A673 (cell line): ENCODE results near the gene GATA5. TPM values are rescaled to one million over a fixed set of nuclear protein-coding genes. Genes with fewer than 3 reads are reported as not detected.

ENCODE experiments used
- BruUV-seq: library from RNA; stranded (reverse); fragments of 400-500 nt; replicated peaks from 2 replicates; lab custom pipeline; 2021; lab: Mats Ljungman, UMichigan
- CTCF ChIA-PET: fragments of 300-600 bp; sonication (Branson Sonifier 250); formaldehyde crosslinking; loops from one replicate; lab custom pipeline; 2022; ENCODE audit warnings: antibody characterized with exemption; lab: Charles Lee
- POLR2A ChIA-PET: fragments of 300-600 bp; sonication (Branson Sonifier 250); formaldehyde crosslinking; loops from one replicate; lab custom pipeline; 2022; ENCODE audit warnings: antibody characterized with exemption; ENCODE audit not compliant: low non-redundant PET; lab: Charles Lee
- DNase-seq: peaks from one replicate; pipeline ENCODE4 v3.0.0-alpha.2; 2015; ENCODE audit warnings: low spot score
- H3K27ac ChIP-seq: fragments of 200-600 bp; sonication (generic); 2 replicates; pipeline ENCODE4 v1.5.1; 2016; ENCODE audit warnings: mixed run types, low read depth, mild to moderate bottlenecking, mixed read lengths, antibody characterized with exemption, low read length; ENCODE audit not compliant: poor library complexity, severe bottlenecking
- H3K27me3 ChIP-seq: fragments of 200-600 bp; sonication (generic); replicated peaks from 2 replicates; pipeline ENCODE4 v1.6.1; 2017; ENCODE audit warnings: mixed run types, low read depth, mild to moderate bottlenecking, mixed read lengths, antibody characterized with exemption, low read length; ENCODE audit not compliant: insufficient read depth, poor library complexity
- H3K36me3 ChIP-seq: fragments of 200-600 bp; sonication (generic); 2 replicates; pipeline ENCODE4 v1.6.1; 2016; ENCODE audit warnings: mixed run types, mild to moderate bottlenecking, mixed read lengths, antibody characterized with exemption, low read length; ENCODE audit not compliant: insufficient read depth, poor library complexity, severe bottlenecking
- H3K4me1 ChIP-seq: fragments of 200-600 bp; sonication (generic); 2 replicates; pipeline ENCODE4 v1.6.1; 2017; ENCODE audit warnings: mixed run types, mild to moderate bottlenecking, mixed read lengths, antibody characterized with exemption, low read length; ENCODE audit not compliant: insufficient read depth, poor library complexity, severe bottlenecking
- H3K4me3 ChIP-seq: fragments of 200-600 bp; sonication (generic); 2 replicates; pipeline ENCODE4 v1.5.1; 2016; ENCODE audit warnings: low read depth, mixed run types, mild to moderate bottlenecking, mixed read lengths, low read length; ENCODE audit not compliant: poor library complexity, severe bottlenecking
- H3K9me3 ChIP-seq: fragments of 200-600 bp; sonication (generic); 2 replicates; pipeline ENCODE4 v1.6.1; 2016; ENCODE audit warnings: mixed run types, low read depth, mild to moderate bottlenecking, mixed read lengths, antibody characterized with exemption, low read length; ENCODE audit not compliant: poor library complexity, severe bottlenecking
- CTCF ChIP-seq: fragments of 300-800, 200-600 bp; sonication (generic); conservative IDR thresholded peaks from 2 replicates; pipeline ENCODE4 v1.5.1; 2017; ENCODE audit warnings: low read depth, mild to moderate bottlenecking, antibody characterized with exemption, low read length, moderate library complexity, mixed read lengths
- EZH2 ChIP-seq: fragments of 200-600 bp; sonication (generic); IDR thresholded peaks from 2 replicates; pipeline ENCODE4 v1.6.1; 2017; ENCODE audit warnings: borderline replicate concordance, low read depth, mild to moderate bottlenecking, mixed read lengths, antibody characterized with exemption, low read length; ENCODE audit not compliant: poor library complexity, severe bottlenecking
- intact Hi-C: fragments of 100-400 bp; cut with micrococcal nuclease; formaldehyde crosslinking; loops from one replicate; pipeline ENCODE4 v1.10.0; 2022; ENCODE audit not compliant: unreplicated experiment
- total RNA-seq: library from RNA; stranded (reverse); gene quantifications from 2 replicates; pipeline ENCODE4 v1.2.3, GENCODE V29; 2021

The GATA5 gene
- total RNA-seq, 1 experiment from 2014 or later: not detected

- POLR2A ChIA-PET: no interaction called here
- TF ChIP-seq EZH2: no peak
- TF ChIP-seq CTCF: no peak
- no peaks in the 10 kb centered on the region for H3K9me3 ChIP-seq
Observed at GRCh38 chr20:62457831-62458230, 18.0 kb downstream of the GATA5 start.

GRCh38 chr20:62457098-62457497 lies 18.7 kb downstream of the GATA5 start:
- Histone ChIP-seq H3K9me3 (no peaks in the 10 kb centered on the region), H3K36me3 (no peaks in the 10 kb centered on the region), H3K27me3 (no peaks in the 10 kb centered on the region), H3K27ac (no peak overlapping the region), H3K4me1 (no peaks in the 10 kb centered on the region), H3K4me3 (no peak overlapping the region)
- no peak for TF ChIP-seq EZH2
- no peak for TF ChIP-seq CTCF
- intact Hi-C loops: no loop called here
- DNase-seq: no peak
- BruUV-seq: no TSS peak
- POLR2A ChIA-PET: no interaction called here
- CTCF ChIA-PET: no interaction called here

More at GRCh38 chr20:62457831-62458230, 18.0 kb downstream of the GATA5 start:
- H3K27ac ChIP-seq: no peak overlapping the region
- CTCF ChIA-PET: no interaction called here
- no peak for DNase-seq
- BruUV-seq: no TSS peak
- intact Hi-C loops: no loop called here
- no peak overlapping the region for H3K4me3 ChIP-seq
- H3K4me1 ChIP-seq: no peaks in the 10 kb centered on the region
- no peaks in the 10 kb centered on the region for H3K36me3 ChIP-seq
- H3K27me3 ChIP-seq: no peaks in the 10 kb centered on the region

- no TSS peak for BruUV-seq
- CTCF ChIA-PET: no interaction called here
- DNase-seq: no peak
- no peak overlapping the region for H3K27ac ChIP-seq
- intact Hi-C loops: no loop called here
- POLR2A ChIA-PET: no interaction called here
- no peaks in the 10 kb centered on the region for H3K9me3 ChIP-seq
- no peaks in the 10 kb centered on the region for H3K4me1 ChIP-seq
- no peak overlapping the region for H3K4me3 ChIP-seq
- H3K27me3 ChIP-seq: no peaks in the 10 kb centered on the region
- no peaks in the 10 kb centered on the region for H3K36me3 ChIP-seq
- TF ChIP-seq EZH2 (no peak), CTCF (no peak)
Observed at GRCh38 chr20:62455929-62456328, 19.9 kb downstream of the GATA5 start.
